Measurements from ENCODE around the gene PLXNB1.
"Not testable (repeated sequence)": the region's sequence is repeated elsewhere in the genome, so short reads cannot be mapped to it uniquely, and the experiment has no call there.

The PLXNB1 gene

DNA sequence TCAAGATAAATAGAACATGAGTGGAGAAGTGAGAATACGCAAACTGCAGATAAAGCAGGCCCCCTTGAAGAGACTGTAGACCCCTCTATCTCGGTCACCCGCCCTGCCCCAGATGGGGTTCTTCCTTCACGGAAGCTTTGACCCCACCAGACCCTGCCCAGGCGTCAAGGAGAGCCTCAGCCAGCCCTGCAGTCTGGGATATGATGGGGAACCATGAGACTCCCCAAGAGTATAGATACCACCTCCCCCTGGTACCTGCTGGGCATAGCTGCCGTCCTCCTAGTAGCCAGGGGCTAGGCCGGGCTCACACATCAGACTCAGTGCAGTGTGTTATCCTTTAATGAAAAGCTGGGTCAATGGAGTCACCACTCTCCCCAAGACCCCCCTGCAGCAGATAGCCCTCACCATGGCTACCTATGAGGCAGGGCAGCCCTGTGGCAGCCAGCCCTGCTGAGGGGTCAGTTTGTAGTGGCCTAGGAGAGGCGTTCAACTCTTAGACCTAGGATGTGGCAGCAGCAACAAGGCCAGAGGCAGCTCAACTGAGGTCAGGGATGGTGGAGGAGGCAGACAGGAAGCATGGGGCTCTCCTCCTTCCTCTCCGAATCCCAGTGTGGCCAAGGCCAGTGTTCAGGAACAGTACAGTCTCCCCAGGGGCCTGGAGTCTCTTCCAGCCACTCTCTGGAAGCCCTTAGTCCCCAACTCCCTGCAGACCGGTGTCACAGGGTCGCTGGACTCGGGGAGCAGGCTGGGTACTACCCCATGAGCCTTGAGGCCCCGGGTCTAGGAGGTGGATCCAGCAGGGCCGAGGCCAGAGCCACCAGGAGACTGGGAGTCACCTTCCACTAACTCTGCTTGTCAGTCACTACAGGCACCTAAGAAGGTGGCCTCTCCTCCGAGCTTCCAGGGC lies 26.1 kb downstream of the PLXNB1 start:
- TF ChIP-seq, protein P1, sequence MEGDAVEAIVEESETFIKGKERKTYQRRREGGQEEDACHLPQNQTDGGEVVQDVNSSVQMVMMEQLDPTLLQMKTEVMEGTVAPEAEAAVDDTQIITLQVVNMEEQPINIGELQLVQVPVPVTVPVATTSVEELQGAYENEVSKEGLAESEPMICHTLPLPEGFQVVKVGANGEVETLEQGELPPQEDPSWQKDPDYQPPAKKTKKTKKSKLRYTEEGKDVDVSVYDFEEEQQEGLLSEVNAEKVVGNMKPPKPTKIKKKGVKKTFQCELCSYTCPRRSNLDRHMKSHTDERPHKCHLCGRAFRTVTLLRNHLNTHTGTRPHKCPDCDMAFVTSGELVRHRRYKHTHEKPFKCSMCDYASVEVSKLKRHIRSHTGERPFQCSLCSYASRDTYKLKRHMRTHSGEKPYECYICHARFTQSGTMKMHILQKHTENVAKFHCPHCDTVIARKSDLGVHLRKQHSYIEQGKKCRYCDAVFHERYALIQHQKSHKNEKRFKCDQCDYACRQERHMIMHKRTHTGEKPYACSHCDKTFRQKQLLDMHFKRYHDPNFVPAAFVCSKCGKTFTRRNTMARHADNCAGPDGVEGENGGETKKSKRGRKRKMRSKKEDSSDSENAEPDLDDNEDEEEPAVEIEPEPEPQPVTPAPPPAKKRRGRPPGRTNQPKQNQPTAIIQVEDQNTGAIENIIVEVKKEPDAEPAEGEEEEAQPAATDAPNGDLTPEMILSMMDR (IDR thresholded peaks at IDR 0.05; ENCODE audit: low read depth, low read length, missing control alignments): no peak
- H3K4me3 ChIP-seq (ENCODE audit: low read depth, low read length): no peak overlapping the region
- DNase-seq (ENCODE audit: low read depth): no peak
- in situ Hi-C loops (cut with HindIII; ENCODE audit: low sequenced_read_pairs): no loop called here

DNA sequence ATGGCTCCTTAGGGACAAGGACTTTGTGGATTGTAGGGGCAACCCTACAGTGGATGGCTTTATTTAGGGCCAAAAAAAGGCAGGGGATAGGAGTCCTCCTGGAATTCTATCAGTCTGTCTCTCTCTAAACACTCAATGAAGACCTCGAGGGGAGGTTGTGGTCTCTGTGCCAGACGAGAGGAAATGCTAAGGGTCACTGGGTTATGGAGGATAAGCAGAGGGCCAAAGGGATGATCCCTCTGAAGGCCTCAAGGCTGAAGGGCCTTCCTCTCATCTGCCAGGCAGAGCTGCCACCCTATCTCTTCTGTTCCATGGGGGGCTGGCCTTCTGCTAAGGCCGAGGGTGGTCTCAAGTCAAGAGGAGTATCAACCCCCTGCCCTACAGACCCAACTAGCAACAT lies 27.0 kb downstream of the PLXNB1 start:
- H3K4me3 ChIP-seq (ENCODE audit: low read depth, low read length): no peak overlapping the region
- in situ Hi-C loops (cut with HindIII; ENCODE audit: low sequenced_read_pairs): no loop called here
- TF ChIP-seq, protein P1 (IDR thresholded peaks at IDR 0.05; ENCODE audit: low read depth, low read length, missing control alignments): no peak
- DNase-seq (ENCODE audit: low read depth): no peak

DNA sequence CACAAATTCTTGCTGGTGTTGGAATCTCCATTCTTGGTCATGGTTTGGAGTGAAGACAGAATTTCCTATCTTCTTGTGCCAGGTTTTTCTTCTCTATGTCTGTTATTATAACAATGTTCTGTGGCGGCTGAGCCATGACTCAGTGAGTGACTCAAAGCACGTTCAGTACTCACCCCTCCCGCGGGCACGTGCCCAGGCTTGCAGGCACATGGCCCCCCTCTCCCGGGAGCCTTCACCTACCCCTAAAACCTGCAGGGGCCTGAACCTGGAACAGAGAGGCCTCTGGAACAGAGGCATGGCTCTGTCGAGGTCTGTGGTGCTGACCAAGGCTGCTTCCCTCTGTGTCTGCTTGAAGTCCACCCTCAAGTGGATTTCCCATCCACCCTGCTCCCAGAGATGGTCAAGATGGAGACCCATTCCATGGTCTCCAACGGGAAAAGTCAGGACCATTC lies 27.6 kb downstream of the PLXNB1 start:
- in situ Hi-C loops (cut with HindIII; ENCODE audit: low sequenced_read_pairs): no loop called here
- DNase-seq (ENCODE audit: low read depth): peak; percentile 93
- H3K4me3 ChIP-seq (ENCODE audit: low read depth, low read length): no peak overlapping the region
- TF ChIP-seq, protein P1 (IDR thresholded peaks at IDR 0.05; ENCODE audit: low read depth, low read length, missing control alignments): no peak

DNA sequence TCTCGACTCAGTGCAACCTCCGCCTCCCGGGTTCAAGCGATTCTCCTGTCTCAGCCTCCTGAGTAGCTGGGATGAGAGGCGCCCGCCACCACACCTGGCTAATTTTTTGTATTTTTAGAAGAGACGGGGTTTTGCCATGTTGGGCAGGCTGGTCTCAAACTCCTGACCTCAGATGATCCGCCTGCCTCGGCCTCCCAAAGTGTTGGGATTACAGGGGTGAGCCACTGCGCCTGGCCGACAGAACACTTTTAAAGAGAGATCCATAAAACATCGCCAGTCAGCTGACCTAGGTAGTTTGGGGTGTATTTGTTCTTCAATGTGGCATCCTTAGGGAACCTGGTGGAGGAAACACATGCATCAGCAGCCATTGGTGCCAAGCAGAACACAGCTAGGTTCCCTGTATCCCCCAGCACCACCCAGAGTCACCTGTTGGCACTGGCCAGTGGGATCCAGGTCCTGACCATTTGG lies 28.4 kb downstream of the PLXNB1 start:
- in situ Hi-C loops (cut with HindIII; ENCODE audit: low sequenced_read_pairs); H3K4me3 ChIP-seq (ENCODE audit: low read depth, low read length); DNase-seq (ENCODE audit: low read depth): not testable (repeated sequence)

DNA sequence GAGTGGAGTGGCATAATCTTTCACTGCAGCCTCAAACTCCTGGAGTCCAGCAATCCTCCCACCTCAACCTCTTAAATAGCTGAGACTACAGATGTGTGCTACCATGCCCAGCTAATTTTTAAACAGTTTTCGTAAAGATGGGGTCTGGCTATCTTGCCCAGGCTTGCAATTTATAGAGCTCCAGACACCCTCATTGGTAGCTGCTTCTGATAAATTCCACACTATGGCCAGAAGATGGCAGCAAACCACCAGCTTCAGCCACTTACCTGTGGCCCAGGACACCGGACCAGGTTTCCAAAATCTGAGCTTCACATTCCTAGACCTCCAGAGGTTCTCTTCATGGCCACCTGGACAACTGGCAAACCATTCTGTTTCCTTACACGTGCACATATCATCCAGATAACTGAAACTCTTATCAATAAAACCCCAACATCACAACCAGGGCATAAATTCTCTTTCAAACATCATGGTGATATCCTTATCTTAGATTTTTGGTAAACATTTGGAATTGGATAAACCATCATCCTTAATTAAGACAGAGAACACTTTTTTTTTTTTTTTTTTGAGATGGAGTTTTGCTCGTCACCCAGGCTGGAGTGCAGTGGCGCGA lies 29.0 kb downstream of the PLXNB1 start:
- TF ChIP-seq, protein P1 (IDR thresholded peaks at IDR 0.05; ENCODE audit: low read depth, low read length, missing control alignments): peak; percentile 69
- H3K4me3 ChIP-seq (ENCODE audit: low read depth, low read length): no peak overlapping the region
- in situ Hi-C loops (cut with HindIII; ENCODE audit: low sequenced_read_pairs): no loop called here
- DNase-seq (ENCODE audit: low read depth): peak; percentile 35

DNA sequence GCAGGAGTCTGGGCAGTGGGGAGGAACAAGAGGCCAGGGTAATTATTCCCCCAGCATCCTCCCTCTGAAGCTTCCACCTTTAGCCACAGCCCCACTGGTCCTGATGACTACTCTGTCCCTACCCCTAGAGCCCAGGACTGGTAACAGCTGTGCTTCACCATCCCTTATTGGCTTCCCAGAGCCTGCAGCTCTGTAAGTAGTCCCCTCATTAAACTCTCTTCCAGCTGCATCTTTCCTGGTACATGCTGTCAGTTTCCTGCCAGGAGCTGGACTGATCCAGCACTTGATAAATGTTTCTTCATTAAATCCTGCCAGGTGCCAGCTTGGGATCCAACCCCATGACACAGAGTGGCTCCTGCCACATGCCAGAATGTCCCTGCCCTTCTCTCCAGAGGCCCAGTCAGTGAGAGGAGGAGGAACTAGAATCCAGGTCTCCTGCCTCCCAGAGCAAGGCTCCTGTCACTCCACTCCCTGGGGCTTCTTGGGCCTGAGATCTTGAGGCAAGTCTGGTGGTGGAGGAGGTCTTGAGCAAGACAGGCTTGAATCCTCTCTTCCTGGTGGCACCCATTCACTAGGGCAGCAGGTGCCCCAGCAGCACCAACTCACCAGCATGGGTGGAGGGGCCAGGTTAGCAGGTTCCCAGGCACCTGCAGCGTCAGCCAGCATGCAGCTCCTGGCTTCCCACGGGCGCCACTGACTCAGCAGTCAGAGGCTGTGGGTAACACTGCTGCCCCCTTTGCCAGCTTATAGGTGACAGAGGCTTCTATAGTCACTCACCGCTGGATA lies 30.3 kb downstream of the PLXNB1 start:
- TF ChIP-seq, protein P1 (IDR thresholded peaks at IDR 0.05; ENCODE audit: low read depth, low read length, missing control alignments): no peak
- DNase-seq (ENCODE audit: low read depth): no peak
- in situ Hi-C loops (cut with HindIII; ENCODE audit: low sequenced_read_pairs): loop anchor here (5.0 kb wide), 1 partner anchor 38 kb away; no protein-coding TSS in a partner anchor
- no peak overlapping the region for H3K4me3 ChIP-seq (ENCODE audit: low read depth, low read length)

Measured in astrocyte of the cerebellum (primary cell).